NCI-H1105 treated with DMSO at 0.1 percent for 48 hours (cell line): Measurements from ENCODE around the gene VWA5B2.

Experiments used
- DNase-seq: peaks from one replicate; lab custom pipeline; 2025; lab: John Stamatoyannopoulos, UW

VWA5B2 gene

GRCh38 chr3:184229394-184230080 is at the start of gene VWA5B2:
VWA5B2 (plus strand) TSS chr3:184229585; CDS start chr3:184230529, 944 bp downstream.
- DNase-seq, result peak; percentile 89

- no peak for DNase-seq
These were observed 49.2 kb upstream of the VWA5B2 start for GRCh38 chr3:184180165-184180564.

- no peak for DNase-seq
These were observed 47.8 kb upstream of the VWA5B2 start for GRCh38 chr3:184181596-184181995.

GRCh38 chr3:184183679-184184078 is 45.7 kb upstream of the VWA5B2 start:
- DNase-seq, result peak; percentile 12

GRCh38 chr3:184184546-184185230 is 44.7 kb upstream of the VWA5B2 start:
- no peak for DNase-seq

- peak; percentile 100 for DNase-seq
These were observed 43.8 kb upstream of the VWA5B2 start for GRCh38 chr3:184185461-184186183.

GRCh38 chr3:184186184-184186901 is 43.0 kb upstream of the VWA5B2 start, which contains the start of gene ABCF3:
ABCF3 (plus strand) TSS chr3:184186199; CDS start chr3:184186208, 9 bp downstream.
- no peak for DNase-seq

GRCh38 chr3:184186902-184187207 is 42.5 kb upstream of the VWA5B2 start:
- DNase-seq, result no peak

GRCh38 chr3:184188080-184188479 is 41.3 kb upstream of the VWA5B2 start:
- no peak for DNase-seq

GRCh38 chr3:184189421-184189820 is 40.0 kb upstream of the VWA5B2 start:
- DNase-seq, result no peak

- DNase-seq, result no peak
These were observed 36.5 kb upstream of the VWA5B2 start for GRCh38 chr3:184192889-184193288.

GRCh38 chr3:184193991-184194539 is 35.3 kb upstream of the VWA5B2 start:
- DNase-seq, result no peak

- no peak for DNase-seq
These were observed 32.8 kb upstream of the VWA5B2 start for GRCh38 chr3:184196536-184196935.

- DNase-seq, result no peak
These were observed 30.9 kb upstream of the VWA5B2 start for GRCh38 chr3:184198509-184198908.

GRCh38 chr3:184200825-184201224 is 28.6 kb upstream of the VWA5B2 start:
- no peak for DNase-seq

- no peak for DNase-seq
These were observed 25.9 kb upstream of the VWA5B2 start for GRCh38 chr3:184203526-184203925.

- no peak for DNase-seq
These were observed 20.1 kb upstream of the VWA5B2 start for GRCh38 chr3:184209146-184209923.

GRCh38 chr3:184211297-184211696 is 18.1 kb upstream of the VWA5B2 start:
- no peak for DNase-seq

- DNase-seq, result no peak
These were observed 17.7 kb upstream of the VWA5B2 start for GRCh38 chr3:184211718-184212117.

- no peak for DNase-seq
These were observed 10.6 kb upstream of the VWA5B2 start for GRCh38 chr3:184218814-184219213.

GRCh38 chr3:184222521-184222920 is 6.9 kb upstream of the VWA5B2 start:
- DNase-seq, result no peak
